Neuron (in vitro differentiated cells): ENCODE measurements around the gene PNPLA7.
A peak's percentile ranks its signal among the peaks of the same experiment; 100 is the strongest.
"Not testable (repeated sequence)": the region's sequence is repeated elsewhere in the genome, so short reads cannot be mapped to it uniquely, and the experiment has no call there.

Experiments
- H2AFZ ChIP-seq: one replicate; pipeline ENCODE4 v1.6.1; 2013; ENCODE audit warnings: low read depth, mild to moderate bottlenecking, inconsistent platforms, low read length, moderate library complexity
- H3K27me3 ChIP-seq: one replicate; pipeline ENCODE4 v1.6.1; 2013; ENCODE audit warnings: low read length; ENCODE audit not compliant: insufficient read depth
- H3K36me3 ChIP-seq: one replicate; pipeline ENCODE4 v1.6.1; 2013; ENCODE audit warnings: low read length; ENCODE audit not compliant: insufficient read depth
- H3K4me1 ChIP-seq: one replicate; pipeline ENCODE4 v1.6.1; 2013; ENCODE audit warnings: low read length; ENCODE audit not compliant: insufficient read depth
- H3K4me3 ChIP-seq: 2 replicates; pipeline ENCODE4 v1.5.1; 2013; ENCODE audit warnings: mild to moderate bottlenecking, low read length, moderate library complexity
- H3K9me3 ChIP-seq: one replicate; pipeline ENCODE4 v1.6.1; 2013; ENCODE audit warnings: low read length

PNPLA7 gene

GRCh38 chr9:137550231-137550621, at the start of gene PNPLA7:
Gene PNPLA7, minus strand, starts transcription at chr9:137550402. Its CDS starts 205 bp downstream, at chr9:137550197.
- no peaks in the 10 kb centered on the region for H3K27me3 ChIP-seq
- H3K4me3 ChIP-seq = peak within 1 kb of the TSS; percentile 57
- peaks cover 11% of the 10 kb centered on the region for H3K36me3 ChIP-seq
- H3K9me3 ChIP-seq = peaks cover 5% of the 10 kb centered on the region
- H3K4me1 ChIP-seq = peaks cover 9% of the 10 kb centered on the region
- H2AFZ ChIP-seq = no peak within 1 kb of the TSS

- no peaks in the 10 kb centered on the region for H3K4me1 ChIP-seq
- no peak overlapping the region for H2AFZ ChIP-seq
- no peak overlapping the region for H3K4me3 ChIP-seq
- H3K27me3 ChIP-seq = no peaks in the 10 kb centered on the region
- H3K36me3 ChIP-seq = no peaks in the 10 kb centered on the region
- H3K9me3 ChIP-seq = no peaks in the 10 kb centered on the region
Observed at GRCh38 chr9:137598943-137599342, 48.7 kb upstream of the PNPLA7 start.

- not testable (repeated sequence) for H3K27me3 ChIP-seq, H3K4me1 ChIP-seq, H3K4me3 ChIP-seq, H3K9me3 ChIP-seq, H2AFZ ChIP-seq, H3K36me3 ChIP-seq
Observed at GRCh38 chr9:137596577-137596976, 46.4 kb upstream of the PNPLA7 start.

- H3K4me1 ChIP-seq = peaks cover 14% of the 10 kb centered on the region
- H3K36me3 ChIP-seq = peaks cover 8% of the 10 kb centered on the region
- no peak overlapping the region for H2AFZ ChIP-seq
- H3K9me3 ChIP-seq = no peaks in the 10 kb centered on the region
- no peak overlapping the region for H3K4me3 ChIP-seq
- no peaks in the 10 kb centered on the region for H3K27me3 ChIP-seq
Observed at GRCh38 chr9:137593176-137593575, 43.0 kb upstream of the PNPLA7 start.

GRCh38 chr9:137592767-137593166, 42.6 kb upstream of the PNPLA7 start:
- Histone ChIP-seq H3K27me3 (no peaks in the 10 kb centered on the region), H3K9me3 (no peaks in the 10 kb centered on the region), H2AFZ (no peak overlapping the region), H3K4me3 (no peak overlapping the region), H3K4me1 (peaks cover 14% of the 10 kb centered on the region), H3K36me3 (peaks cover 12% of the 10 kb centered on the region)

- no peaks in the 10 kb centered on the region for H3K27me3 ChIP-seq
- peak within 1 kb of the TSS; percentile 73 for H3K4me3 ChIP-seq
- H3K4me1 ChIP-seq = peaks cover 14% of the 10 kb centered on the region
- H2AFZ ChIP-seq = peak within 1 kb of the TSS; percentile 93
- no peaks in the 10 kb centered on the region for H3K9me3 ChIP-seq
- peaks cover 33% of the 10 kb centered on the region for H3K36me3 ChIP-seq
Observed at GRCh38 chr9:137590469-137591383, 40.5 kb upstream of the PNPLA7 start, which contains the start of gene ZMYND19. Gene ZMYND19, minus strand, starts transcription at chr9:137590512. Its CDS starts 249 bp downstream, at chr9:137590263.

- H3K4me3 ChIP-seq = peak overlapping the region; percentile 73
- peaks cover 37% of the 10 kb centered on the region for H3K36me3 ChIP-seq
Observed at GRCh38 chr9:137590123-137590468, 39.9 kb upstream of the PNPLA7 start.

GRCh38 chr9:137589441-137590122, 39.4 kb upstream of the PNPLA7 start:
- Histone ChIP-seq H3K36me3 (peaks cover 39% of the 10 kb centered on the region), H3K4me1 (peaks cover 14% of the 10 kb centered on the region), H3K9me3 (no peaks in the 10 kb centered on the region), H2AFZ (no peak overlapping the region), H3K4me3 (peak overlapping the region; percentile 73), H3K27me3 (no peaks in the 10 kb centered on the region)

More at GRCh38 chr9:137590123-137590468, 39.9 kb upstream of the PNPLA7 start:
- Histone ChIP-seq H2AFZ (no peak overlapping the region), H3K4me1 (peaks cover 14% of the 10 kb centered on the region), H3K9me3 (no peaks in the 10 kb centered on the region), H3K27me3 (no peaks in the 10 kb centered on the region)

- H3K36me3 ChIP-seq = peaks cover 44% of the 10 kb centered on the region
- H3K4me3 ChIP-seq = peak overlapping the region; percentile 73
- no peak overlapping the region for H2AFZ ChIP-seq
- no peaks in the 10 kb centered on the region for H3K27me3 ChIP-seq
- no peaks in the 10 kb centered on the region for H3K9me3 ChIP-seq
- peaks cover 14% of the 10 kb centered on the region for H3K4me1 ChIP-seq
Observed at GRCh38 chr9:137588891-137589290, 38.7 kb upstream of the PNPLA7 start.

GRCh38 chr9:137588311-137588710, 38.1 kb upstream of the PNPLA7 start:
- no peaks in the 10 kb centered on the region for H3K27me3 ChIP-seq
- H3K4me3 ChIP-seq = no peak overlapping the region
- H3K4me1 ChIP-seq = peaks cover 14% of the 10 kb centered on the region
- peaks cover 48% of the 10 kb centered on the region for H3K36me3 ChIP-seq
- H3K9me3 ChIP-seq = no peaks in the 10 kb centered on the region
- no peak overlapping the region for H2AFZ ChIP-seq

GRCh38 chr9:137586854-137587253, 36.7 kb upstream of the PNPLA7 start:
- Histone ChIP-seq H2AFZ (no peak overlapping the region), H3K36me3 (peaks cover 59% of the 10 kb centered on the region), H3K4me1 (peaks cover 14% of the 10 kb centered on the region), H3K27me3 (no peaks in the 10 kb centered on the region), H3K9me3 (no peaks in the 10 kb centered on the region), H3K4me3 (no peak overlapping the region)

- Histone ChIP-seq H2AFZ (no peak overlapping the region), H3K27me3 (no peaks in the 10 kb centered on the region), H3K4me1 (peaks cover 4% of the 10 kb centered on the region), H3K36me3 (peaks cover 67% of the 10 kb centered on the region), H3K9me3 (no peaks in the 10 kb centered on the region), H3K4me3 (no peak overlapping the region)
Observed at GRCh38 chr9:137583957-137584356, 33.8 kb upstream of the PNPLA7 start.

GRCh38 chr9:137583347-137583746, 33.1 kb upstream of the PNPLA7 start:
- H3K36me3 ChIP-seq = peaks cover 61% of the 10 kb centered on the region
- no peaks in the 10 kb centered on the region for H3K27me3 ChIP-seq
- H3K9me3 ChIP-seq = no peaks in the 10 kb centered on the region
- no peaks in the 10 kb centered on the region for H3K4me1 ChIP-seq
- no peak overlapping the region for H3K4me3 ChIP-seq
- no peak overlapping the region for H2AFZ ChIP-seq
